Measurements from ENCODE around the gene PTH2.

The PTH2 gene

GRCh38 chr19:49421878-49422202 is 1.4 kb downstream of the PTH2 start:
- peaks cover 2% of the 10 kb centered on the region for H3K27me3 ChIP-seq (replicated peaks; ENCODE audit: control insufficient read depth, insufficient read depth, low read length)

GRCh38 chr19:49421039-49421877 is 2.0 kb downstream of the PTH2 start:
- no peak for TF ChIP-seq CTCF (IDR thresholded peaks at IDR 0.05; ENCODE audit: insufficient read depth, low read length, poor library complexity, severe bottlenecking)
- no peaks in the 10 kb centered on the region for H3K36me3 ChIP-seq (ENCODE audit: control insufficient read depth, insufficient read depth, low read length)
- no peak overlapping the region for H3K4me3 ChIP-seq (replicated peaks; ENCODE audit: low read depth, low read length)

More at GRCh38 chr19:49421878-49422202, 1.4 kb downstream of the PTH2 start:
- no peak for TF ChIP-seq CTCF (IDR thresholded peaks at IDR 0.05; ENCODE audit: insufficient read depth, low read length, poor library complexity, severe bottlenecking)
- Histone ChIP-seq H3K4me3 (replicated peaks; ENCODE audit: low read depth, low read length) (no peak overlapping the region), H3K36me3 (ENCODE audit: control insufficient read depth, insufficient read depth, low read length) (no peaks in the 10 kb centered on the region)
- DNase-seq (ENCODE audit: extremely low read depth, insufficient read length): no peak

GRCh38 chr19:49420227-49420626 is 3.0 kb downstream of the PTH2 start:
- Histone ChIP-seq H3K36me3 (ENCODE audit: control insufficient read depth, insufficient read depth, low read length) (no peaks in the 10 kb centered on the region), H3K27me3 (replicated peaks; ENCODE audit: control insufficient read depth, insufficient read depth, low read length) (peaks cover 2% of the 10 kb centered on the region), H3K4me3 (replicated peaks; ENCODE audit: low read depth, low read length) (no peak overlapping the region)
- no peak for DNase-seq (ENCODE audit: extremely low read depth, insufficient read length)
- TF ChIP-seq CTCF (IDR thresholded peaks at IDR 0.05; ENCODE audit: insufficient read depth, low read length, poor library complexity, severe bottlenecking): no peak

More at GRCh38 chr19:49421039-49421877, 2.0 kb downstream of the PTH2 start:
- DNase-seq (ENCODE audit: extremely low read depth, insufficient read length): peak; percentile 53
- peaks cover 2% of the 10 kb centered on the region for H3K27me3 ChIP-seq (replicated peaks; ENCODE audit: control insufficient read depth, insufficient read depth, low read length)

GRCh38 chr19:49419173-49419572 is 4.1 kb downstream of the PTH2 start:
- Histone ChIP-seq H3K4me3 (replicated peaks; ENCODE audit: low read depth, low read length) (no peak overlapping the region), H3K27me3 (replicated peaks; ENCODE audit: control insufficient read depth, insufficient read depth, low read length) (peaks cover 2% of the 10 kb centered on the region), H3K36me3 (ENCODE audit: control insufficient read depth, insufficient read depth, low read length) (no peaks in the 10 kb centered on the region)
- no peak for DNase-seq (ENCODE audit: extremely low read depth, insufficient read length)
- TF ChIP-seq CTCF (IDR thresholded peaks at IDR 0.05; ENCODE audit: insufficient read depth, low read length, poor library complexity, severe bottlenecking): no peak

- Histone ChIP-seq H3K27me3 (replicated peaks; ENCODE audit: control insufficient read depth, insufficient read depth, low read length) (no peaks in the 10 kb centered on the region), H3K36me3 (ENCODE audit: control insufficient read depth, insufficient read depth, low read length) (no peaks in the 10 kb centered on the region), H3K4me3 (replicated peaks; ENCODE audit: low read depth, low read length) (no peak overlapping the region)
- no peak for DNase-seq (ENCODE audit: extremely low read depth, insufficient read length)
- TF ChIP-seq CTCF (IDR thresholded peaks at IDR 0.05; ENCODE audit: insufficient read depth, low read length, poor library complexity, severe bottlenecking): no peak
Measured at GRCh38 chr19:49418511-49418910, 4.7 kb downstream of the PTH2 start.

Measured in GM06990 (cell line).